CD14-positive monocyte (primary cell): ENCODE data around the gene SEPTIN5. TPM values are rescaled to one million over a fixed set of nuclear protein-coding genes. Genes with fewer than 3 reads are reported as not detected.

Source experiments
- DNase-seq, 3 donors: peaks; one replicate each; pipeline ENCODE4 v3.0.0-alpha.2; 2011 to 2022
- H2AFZ ChIP-seq: 2 replicates; pipeline ENCODE4 v1.6.0; 2012; ENCODE audit warnings: mild to moderate bottlenecking, low read depth, low read length, inconsistent platforms; ENCODE audit not compliant: insufficient read depth, poor library complexity, severe bottlenecking
- H3K27ac ChIP-seq, 2 donors: 1 replicate in 1 of 2; 2 replicates in 1 of 2; pipeline ENCODE4 v1.5.1; 2012 to 2013; ENCODE audit warnings: low read length in 2 of 2, control low read depth in 1 of 2, inconsistent platforms in 1 of 2, low read depth in 1 of 2, mild to moderate bottlenecking in 1 of 2
- H3K27me3 ChIP-seq, 2 donors: one replicate each; pipeline versions ENCODE4 v1.6.0 to v1.6.1; 2011 to 2013; ENCODE audit warnings: low read length in 2 of 2; ENCODE audit not compliant: control insufficient read depth in 2 of 2, insufficient read depth in 2 of 2
- H3K36me3 ChIP-seq, 2 donors: replicated peaks in 1 of 2; 1 replicate in 1 of 2; 2 replicates in 1 of 2; pipeline versions ENCODE4 v1.5.1 to v1.6.1; 2012 to 2013; ENCODE audit warnings: low read length in 2 of 2, control low read depth in 1 of 2, inconsistent platforms in 1 of 2, mild to moderate bottlenecking in 1 of 2; ENCODE audit not compliant: insufficient read depth in 2 of 2, control insufficient read depth in 1 of 2
- H3K4me1 ChIP-seq, 2 donors: 1 replicate in 1 of 2; 2 replicates in 1 of 2; pipeline versions ENCODE4 v1.5.1 to v1.6.1; 2012 to 2013; ENCODE audit warnings: low read length in 2 of 2, control low read depth in 1 of 2, inconsistent platforms in 1 of 2, mild to moderate bottlenecking in 1 of 2, moderate library complexity in 1 of 2; ENCODE audit not compliant: insufficient read depth in 2 of 2, control insufficient read depth in 1 of 2
- H3K4me2 ChIP-seq: replicated peaks from 2 replicates; pipeline ENCODE3; 2012; ENCODE audit warnings: low read length, moderate library complexity, mild to moderate bottlenecking; ENCODE audit not compliant: poor library complexity, severe bottlenecking; ENCODE audit errors: extremely low read depth
- H3K4me3 ChIP-seq, 3 experiments: fragments of 200-600 bp in 1 of 3; sonication (generic) in 1 of 3; replicated peaks in 1 of 3; 1 replicate in 2 of 3; 2 replicates in 1 of 3; pipeline ENCODE4 v1.5.1; 2011 to 2013; ENCODE audit warnings: low read length in 3 of 3, mild to moderate bottlenecking in 3 of 3, control low read depth in 2 of 3, low read depth in 2 of 3, inconsistent platforms in 1 of 3, moderate library complexity in 1 of 3
- H3K79me2 ChIP-seq: 2 replicates; pipeline ENCODE4 v1.6.0; 2012; ENCODE audit warnings: mild to moderate bottlenecking, control low read depth, inconsistent platforms, low read length, moderate library complexity; ENCODE audit not compliant: insufficient read depth
- H3K9ac ChIP-seq: 2 replicates; pipeline ENCODE4 v1.6.0; 2017; ENCODE audit warnings: low read length, mild to moderate bottlenecking; ENCODE audit not compliant: insufficient read depth, poor library complexity, severe bottlenecking
- H3K9me3 ChIP-seq, 2 donors: replicated peaks in 1 of 2; 1 replicate in 1 of 2; 2 replicates in 1 of 2; pipeline versions ENCODE4 v1.5.1 to v1.6.1; 2012 to 2013; ENCODE audit warnings: low read length in 2 of 2, control low read depth in 1 of 2; ENCODE audit not compliant: control insufficient read depth in 1 of 2, insufficient read depth in 1 of 2
- H4K20me1 ChIP-seq: 2 replicates; pipeline ENCODE4 v1.6.0; 2012; ENCODE audit warnings: mild to moderate bottlenecking, low read length, control low read depth, moderate library complexity; ENCODE audit not compliant: insufficient read depth
- H3K27ac Mint-ChIP-seq, 7 donors: one replicate each; pipeline ENCODE4 v1.8.0; 2020; ENCODE audit warnings: mild to moderate bottlenecking in 7 of 7, mixed read lengths in 7 of 7, moderate library complexity in 6 of 7, inconsistent platforms in 2 of 7
- H3K27me3 Mint-ChIP-seq, 3 donors: one replicate each; pipeline ENCODE4 v1.8.0; 2021 to 2022; ENCODE audit warnings: low read depth in 3 of 3, mild to moderate bottlenecking in 3 of 3, mixed read lengths in 3 of 3, moderate library complexity in 3 of 3, inconsistent platforms in 1 of 3
- H3K36me3 Mint-ChIP-seq, 2 donors: one replicate each; pipeline ENCODE4 v1.8.0; 2020; ENCODE audit warnings: mixed read lengths in 2 of 2, inconsistent platforms in 1 of 2, mild to moderate bottlenecking in 1 of 2
- H3K4me1 Mint-ChIP-seq: one replicate; pipeline ENCODE4 v1.8.0; 2020; ENCODE audit warnings: mild to moderate bottlenecking, mixed read lengths
- H3K4me3 Mint-ChIP-seq, 2 donors: one replicate each; pipeline ENCODE4 v1.8.0; 2020; ENCODE audit warnings: mild to moderate bottlenecking in 2 of 2, mixed read lengths in 2 of 2, moderate library complexity in 1 of 2
- H3K9me3 Mint-ChIP-seq, 7 donors: one replicate each; pipeline ENCODE4 v1.8.0; 2020 to 2022; ENCODE audit warnings: mixed read lengths in 7 of 7, mild to moderate bottlenecking in 6 of 7, moderate library complexity in 6 of 7, inconsistent platforms in 2 of 7
- WGBS: methylation state at CpG from one replicate; pipeline ENCODE4 v1.1.5; 2013; ENCODE audit warnings: missing lambda C conversion rate; ENCODE audit not compliant: insufficient coverage; 5-methylcytosine and 5-hydroxymethylcytosine counted together
- intact Hi-C, 2 donors: fragments of 100-400 bp; cut with micrococcal nuclease; formaldehyde crosslinking; loops; one replicate each; pipeline versions ENCODE4 v1.15.0 to v1.15.1; 2023
- polyA plus RNA-seq, 3 donors: library from polyadenylated mRNA; depleted of rRNA in 1 of 3; unstranded in 2 of 3; stranded (reverse) in 1 of 3; fragments of 300-500 nt in 2 of 3; fragments of >200 nt in 1 of 3; fragmentation: Illumina TruSeq in 2 of 3; gene quantifications; 1 replicate in 2 of 3; 2 replicates in 1 of 3; pipeline ENCODE4 v1.2.3, GENCODE V29; 2012 to 2021
- TF ChIP-seq, protein P1 (sequence below): fragments of 200-600 bp; IDR thresholded peaks from one replicate; pipeline ENCODE4 v1.8.0; 2022; ENCODE audit warnings: antibody characterized with exemption, mild to moderate bottlenecking

The SEPTIN5 gene
- polyA plus RNA-seq, 3 donors = 0.50 to 0.64 TPM; not detected in 1

DNA sequence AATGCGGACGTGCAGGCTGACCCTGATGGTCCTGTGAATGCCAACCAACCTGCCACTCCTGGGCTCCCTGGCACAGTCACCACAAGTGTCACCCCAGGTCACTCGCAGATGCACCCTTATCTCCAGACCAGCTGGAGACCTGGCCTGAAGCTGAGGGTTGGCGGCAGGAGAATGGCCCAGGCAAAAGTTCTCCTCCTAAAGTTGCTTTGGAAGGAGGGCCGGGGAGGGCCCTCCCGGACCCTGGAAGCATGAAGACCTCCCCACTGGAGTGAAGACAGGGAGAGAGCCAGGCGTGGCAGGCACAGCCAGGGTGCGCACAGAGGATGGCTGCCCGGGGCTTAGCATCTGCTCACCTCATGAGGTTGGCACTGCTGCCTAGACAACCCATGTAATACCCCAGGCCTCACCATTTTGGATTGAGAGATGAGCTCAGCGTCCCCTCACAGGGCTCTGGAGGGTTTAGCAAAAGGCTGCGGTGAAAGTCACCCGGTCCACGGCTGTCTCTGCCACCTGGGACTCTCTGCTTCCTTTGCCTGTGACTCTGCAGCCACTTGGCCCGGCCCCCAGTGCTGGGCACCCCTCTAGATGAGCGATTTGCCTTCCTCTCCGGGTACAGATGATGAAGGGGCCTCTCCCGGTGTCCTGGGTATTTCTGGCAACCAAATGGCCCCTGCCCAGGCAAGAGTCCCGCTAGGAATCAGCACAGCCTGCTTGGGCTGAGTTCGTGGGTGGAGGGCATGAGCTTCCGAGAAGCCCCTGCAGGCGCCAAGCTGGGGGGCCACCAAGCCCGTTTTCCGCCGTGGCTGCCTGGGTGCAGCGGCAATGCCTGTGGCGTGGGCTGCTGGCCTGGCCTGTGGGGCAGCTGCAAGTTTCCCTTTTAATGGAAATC is 48.3 kb upstream of the SEPTIN5 start:
- Histone ChIP-seq H3K4me1 (peaks cover 4 to 7% of the 10 kb centered on the region in 2 donors), H3K4me2 (no peak overlapping the region), H3K79me2 (no peaks in the 10 kb centered on the region), H3K27me3 (no peaks in the 10 kb centered on the region), H3K9ac (no peak overlapping the region), H3K9me3 (no peaks in the 10 kb centered on the region), H3K27ac (no peak overlapping the region), H3K4me3 (no peak overlapping the region), H3K36me3 (no peaks in the 10 kb centered on the region), H2AFZ (no peak overlapping the region), H4K20me1 (no peaks in the 10 kb centered on the region)
- Mint-ChIP-seq H3K4me3 (no peak overlapping the region), H3K27me3 (peaks cover 0 to 7% (median 3%) of the 10 kb centered on the region in 3 donors), H3K9me3 (peaks cover 0 to 3% (median 0%) of the 10 kb centered on the region in 7 donors), H3K4me1 (peaks cover 17% of the 10 kb centered on the region), H3K27ac (no peak overlapping the region), H3K36me3 (no peaks in the 10 kb centered on the region)
- TF ChIP-seq, protein P1, sequence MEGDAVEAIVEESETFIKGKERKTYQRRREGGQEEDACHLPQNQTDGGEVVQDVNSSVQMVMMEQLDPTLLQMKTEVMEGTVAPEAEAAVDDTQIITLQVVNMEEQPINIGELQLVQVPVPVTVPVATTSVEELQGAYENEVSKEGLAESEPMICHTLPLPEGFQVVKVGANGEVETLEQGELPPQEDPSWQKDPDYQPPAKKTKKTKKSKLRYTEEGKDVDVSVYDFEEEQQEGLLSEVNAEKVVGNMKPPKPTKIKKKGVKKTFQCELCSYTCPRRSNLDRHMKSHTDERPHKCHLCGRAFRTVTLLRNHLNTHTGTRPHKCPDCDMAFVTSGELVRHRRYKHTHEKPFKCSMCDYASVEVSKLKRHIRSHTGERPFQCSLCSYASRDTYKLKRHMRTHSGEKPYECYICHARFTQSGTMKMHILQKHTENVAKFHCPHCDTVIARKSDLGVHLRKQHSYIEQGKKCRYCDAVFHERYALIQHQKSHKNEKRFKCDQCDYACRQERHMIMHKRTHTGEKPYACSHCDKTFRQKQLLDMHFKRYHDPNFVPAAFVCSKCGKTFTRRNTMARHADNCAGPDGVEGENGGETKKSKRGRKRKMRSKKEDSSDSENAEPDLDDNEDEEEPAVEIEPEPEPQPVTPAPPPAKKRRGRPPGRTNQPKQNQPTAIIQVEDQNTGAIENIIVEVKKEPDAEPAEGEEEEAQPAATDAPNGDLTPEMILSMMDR = no peak
- intact Hi-C loops = no loop called here
- DNase-seq = no peak
- WGBS = 95% methylated on average over 22 of the region's 26 CpGs

DNA sequence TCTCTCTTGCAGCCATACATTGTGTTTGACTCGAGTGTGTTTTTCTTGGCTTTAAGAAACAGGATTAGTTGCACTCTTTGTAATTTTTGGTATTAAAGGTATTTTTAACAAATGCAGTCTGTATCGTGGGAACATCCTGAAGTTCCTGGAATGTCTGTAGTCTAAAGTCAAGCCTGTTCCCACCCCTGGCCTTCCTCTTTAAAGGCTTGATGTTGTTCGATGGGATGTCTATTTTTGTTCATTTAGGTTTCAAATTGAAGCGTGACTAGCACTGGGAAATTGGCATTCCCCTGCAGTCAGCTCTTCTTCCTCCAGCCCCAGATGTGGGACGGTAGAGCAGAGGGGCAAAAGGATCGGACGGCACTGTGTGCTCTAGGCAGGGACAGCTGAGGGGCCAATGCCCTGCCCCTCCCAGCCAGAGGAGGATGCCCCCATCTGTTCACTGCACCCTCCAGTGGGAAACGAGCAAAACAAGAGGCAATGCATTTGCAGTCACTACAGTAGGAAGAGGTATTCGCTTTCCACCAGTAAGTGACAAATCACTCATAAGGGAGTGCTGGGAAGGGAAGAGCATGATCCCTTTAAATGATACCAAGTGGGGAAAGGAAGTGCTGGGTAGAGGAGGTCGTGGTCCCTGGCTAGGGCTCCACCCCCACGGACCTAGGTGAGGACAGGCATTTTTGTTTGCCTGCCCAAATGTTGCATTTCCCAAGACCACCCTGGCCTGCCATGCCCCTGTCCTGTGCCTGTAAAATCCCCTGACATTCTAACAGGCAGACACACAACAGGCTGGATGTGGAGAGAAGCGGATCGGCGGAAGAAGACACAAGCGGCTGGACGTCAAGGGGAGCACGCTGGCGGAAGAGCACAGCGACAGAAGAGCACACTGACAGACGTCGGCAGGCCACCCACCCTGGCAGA is 47.4 kb upstream of the SEPTIN5 start:
- peak overlapping the region in 1 of 7 donors; percentile 44 for H3K27ac Mint-ChIP-seq
- intact Hi-C loops = no loop called here
- Histone ChIP-seq H3K9me3 (no peaks in the 10 kb centered on the region), H4K20me1 (no peaks in the 10 kb centered on the region), H3K79me2 (no peaks in the 10 kb centered on the region), H3K4me2 (no peak overlapping the region), H2AFZ (no peak overlapping the region), H3K4me3 (no peak overlapping the region), H3K9ac (no peak overlapping the region), H3K27ac (no peak overlapping the region), H3K27me3 (no peaks in the 10 kb centered on the region), H3K36me3 (no peaks in the 10 kb centered on the region), H3K4me1 (peaks cover 4 to 7% of the 10 kb centered on the region in 2 donors)
- H3K9me3 Mint-ChIP-seq = peaks cover 0 to 6% (median 2%) of the 10 kb centered on the region in 7 donors
- 86% methylated on average over 9 of the region's 21 CpGs for WGBS
- peaks cover 13% of the 10 kb centered on the region for H3K4me1 Mint-ChIP-seq
- TF ChIP-seq, protein P1 = no peak
- H3K27me3 Mint-ChIP-seq = peaks cover 0 to 7% (median 3%) of the 10 kb centered on the region in 3 donors
- no peak for DNase-seq
- H3K36me3 Mint-ChIP-seq = no peaks in the 10 kb centered on the region
- no peak overlapping the region for H3K4me3 Mint-ChIP-seq
